NCI-H460 (cell line): Measurements from ENCODE around the gene LRRC7. TPM values are rescaled to one million over a fixed set of nuclear protein-coding genes. Genes with fewer than 3 reads are reported as not detected.
A peak's percentile ranks its signal among the peaks of the same experiment; 100 is the strongest.

Source experiments
- DNase-seq: peaks from one replicate; pipeline ENCODE4 v3.0.0-alpha.2; 2016; ENCODE audit warnings: low read depth; ENCODE audit errors: extremely low read depth
- total RNA-seq: library from RNA; depleted of rRNA; stranded (reverse); fragments of >200 nt; shearing (Covaris generic); gene quantifications from 2 replicates; pipeline ENCODE4 v1.2.3, GENCODE V29; 2014

The LRRC7 gene
- total RNA-seq, 1 experiment from 2014 or later, result 0.20 TPM

- peak; percentile 23 for DNase-seq
These were observed 575.4 kb downstream of the LRRC7 start for GRCh38 chr1:70143048-70143659.

- peak; percentile 7 for DNase-seq
These were observed 578.8 kb downstream of the LRRC7 start for GRCh38 chr1:70146488-70146887.

- DNase-seq, result no peak
These were observed 582.7 kb downstream of the LRRC7 start for GRCh38 chr1:70150444-70150843.

GRCh38 chr1:70153739-70154138, 586.0 kb downstream of the LRRC7 start:
- DNase-seq, result no peak

- DNase-seq, result peak; percentile 13
These were observed 588.9 kb downstream of the LRRC7 start for GRCh38 chr1:70156529-70157120.

GRCh38 chr1:70164350-70164749, 596.6 kb downstream of the LRRC7 start:
- DNase-seq, result no peak

GRCh38 chr1:70168283-70168682, 600.6 kb downstream of the LRRC7 start:
- no peak for DNase-seq

GRCh38 chr1:70169018-70169839, 601.5 kb downstream of the LRRC7 start:
- no peak for DNase-seq

- no peak for DNase-seq
These were observed 603.8 kb downstream of the LRRC7 start for GRCh38 chr1:70171512-70171911.
